SKM-1 (cell line): ENCODE data around the gene CBLC.

Experiments
- DNase-seq: peaks from one replicate; lab custom pipeline; 2025; ENCODE audit not compliant: unreplicated experiment; lab: John Stamatoyannopoulos, UW

CBLC gene

DNA sequence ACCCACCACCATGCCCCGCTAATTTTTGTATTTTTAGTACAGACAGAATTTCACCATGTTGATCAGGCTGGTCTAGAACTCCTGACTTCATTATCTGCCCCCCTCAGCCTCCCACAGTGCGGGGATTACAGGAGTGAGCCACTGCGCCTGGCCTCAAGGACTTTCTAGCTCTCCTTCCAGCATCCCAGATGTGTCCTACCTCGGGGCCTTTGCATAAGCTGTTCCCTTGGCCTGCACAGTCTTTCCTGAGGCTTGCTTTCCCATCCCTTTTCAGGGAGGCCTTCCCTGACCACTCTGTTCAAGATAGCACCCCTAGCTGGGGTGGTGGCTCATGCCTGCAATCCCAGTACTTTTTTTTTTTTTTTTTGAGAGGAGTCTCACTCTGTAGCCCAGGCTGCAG is 16.9 kb downstream of the CBLC start:
- no peak for DNase-seq

GRCh38 chr19:44795398-44795987 is 17.8 kb downstream of the CBLC start:
- no peak for DNase-seq

- DNase-seq: no peak
These were observed 19.0 kb downstream of the CBLC start for GRCh38 chr19:44796701-44797115.

GRCh38 chr19:44799627-44800346 is 22.1 kb downstream of the CBLC start:
- no peak for DNase-seq

DNA sequence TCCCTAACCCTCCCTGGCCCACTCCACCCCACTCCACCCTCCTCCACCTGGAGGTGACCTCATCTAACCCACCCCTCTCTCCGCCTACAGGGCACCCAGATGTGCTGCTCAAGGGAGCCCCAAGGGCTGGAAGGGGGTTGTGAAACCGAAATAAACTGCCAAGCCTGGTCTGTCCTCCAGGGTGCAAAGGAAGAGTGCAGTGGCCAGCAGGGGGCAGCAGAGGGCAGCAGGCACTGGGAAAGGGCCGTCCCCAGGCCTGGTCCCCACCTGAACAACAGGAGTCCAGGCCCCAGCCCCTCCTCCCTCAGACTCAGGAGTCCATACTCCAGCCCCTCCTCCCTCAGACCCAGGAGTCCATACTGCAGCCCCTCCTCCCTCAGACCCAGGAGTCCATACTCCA is 22.8 kb downstream of the CBLC start:
- peak; percentile 20 for DNase-seq

DNA sequence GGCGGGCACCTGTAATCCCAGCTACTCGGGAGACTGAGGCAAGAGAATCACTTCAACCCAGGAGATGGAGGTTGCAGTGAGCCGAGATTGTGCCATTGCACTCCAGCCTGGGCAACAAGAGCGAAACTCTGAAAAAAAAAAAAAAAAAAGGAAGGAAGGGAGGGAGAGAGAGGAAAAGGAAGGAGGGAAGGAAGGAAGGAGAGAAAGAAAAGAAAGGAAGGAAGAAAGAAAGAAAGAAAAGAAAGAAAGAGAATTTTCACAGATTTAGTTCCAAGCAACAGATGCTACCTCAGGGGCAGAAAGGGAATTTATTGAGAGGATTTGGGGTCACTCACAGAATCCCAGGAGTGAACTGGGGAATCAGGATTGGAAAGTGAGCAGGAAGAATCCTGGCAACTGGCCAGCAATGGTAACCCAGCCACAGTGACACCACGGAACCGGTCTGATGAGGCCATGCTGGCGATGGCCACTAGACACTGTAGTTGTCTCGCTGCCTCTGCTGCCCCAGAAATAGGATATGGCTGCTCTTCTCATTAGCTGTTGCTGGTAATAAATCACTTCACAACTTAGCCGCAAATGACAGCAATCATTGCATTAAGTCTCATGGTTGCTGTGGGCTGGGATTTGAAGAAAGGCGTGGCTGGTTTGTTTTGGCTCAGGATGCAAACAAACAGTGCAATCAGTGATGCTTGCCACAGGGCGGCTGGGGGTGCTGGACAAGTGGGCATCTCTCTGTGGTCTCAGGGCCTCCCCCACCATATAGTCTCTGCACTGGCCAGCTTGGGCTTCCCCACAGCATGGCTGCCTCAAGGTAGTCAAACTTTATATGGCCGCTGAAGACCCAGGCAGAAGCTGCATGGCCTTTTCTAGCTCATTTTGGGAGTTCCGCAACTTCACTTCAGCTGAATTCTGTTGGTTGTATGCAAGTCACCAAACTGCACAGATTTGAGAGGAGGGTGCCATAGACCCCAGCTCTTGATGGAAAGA is 26.0 kb downstream of the CBLC start:
- DNase-seq: no peak

GRCh38 chr19:44806291-44806690 is 28.6 kb downstream of the CBLC start:
- no peak for DNase-seq

GRCh38 chr19:44807162-44807561 is 29.5 kb downstream of the CBLC start:
- no peak for DNase-seq

- no peak for DNase-seq
These were observed 30.2 kb downstream of the CBLC start for GRCh38 chr19:44807652-44808462.

GRCh38 chr19:44808463-44809371 is 31.0 kb downstream of the CBLC start, which contains the start of gene BCAM:
TSS of gene BCAM (plus strand) at chr19:44809103. CDS start at chr19:44809125, 22 bp downstream.
- DNase-seq: no peak

DNA sequence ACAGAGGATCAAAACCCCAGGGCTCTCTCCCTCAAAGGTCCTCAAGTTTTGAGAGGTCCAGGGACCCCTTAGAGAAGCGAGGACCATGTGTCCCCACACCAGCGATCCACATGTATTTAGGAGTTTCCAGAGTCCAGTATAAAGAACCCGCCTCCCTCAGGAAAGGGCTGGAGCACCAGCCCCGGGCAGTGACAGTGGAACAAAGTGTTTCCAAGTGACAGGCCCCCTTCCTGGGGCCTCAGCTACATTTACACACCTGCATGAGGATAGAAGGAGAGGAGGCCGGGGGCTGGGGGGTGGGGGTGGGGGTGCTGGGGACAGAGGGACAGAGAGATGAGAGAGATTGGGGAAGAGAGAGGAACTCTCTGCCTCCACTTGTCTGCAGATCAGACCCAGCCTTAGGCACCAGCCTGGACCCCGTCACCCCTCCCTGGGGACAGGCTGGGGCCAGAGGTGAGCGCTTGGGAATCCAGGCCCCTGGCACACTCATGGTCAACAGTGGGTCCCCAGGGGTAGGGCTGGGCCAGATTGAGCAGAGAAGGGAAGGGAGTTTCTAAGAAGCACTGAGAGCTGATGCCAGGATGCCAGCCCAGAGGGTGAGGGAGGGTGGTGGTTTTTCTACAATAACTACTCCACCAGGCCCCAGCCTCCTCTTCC is 32.0 kb downstream of the CBLC start:
- no peak for DNase-seq

GRCh38 chr19:44810234-44811121 is 32.8 kb downstream of the CBLC start:
- DNase-seq: no peak

- no peak for DNase-seq
These were observed 33.4 kb downstream of the CBLC start for GRCh38 chr19:44811122-44811419.

DNA sequence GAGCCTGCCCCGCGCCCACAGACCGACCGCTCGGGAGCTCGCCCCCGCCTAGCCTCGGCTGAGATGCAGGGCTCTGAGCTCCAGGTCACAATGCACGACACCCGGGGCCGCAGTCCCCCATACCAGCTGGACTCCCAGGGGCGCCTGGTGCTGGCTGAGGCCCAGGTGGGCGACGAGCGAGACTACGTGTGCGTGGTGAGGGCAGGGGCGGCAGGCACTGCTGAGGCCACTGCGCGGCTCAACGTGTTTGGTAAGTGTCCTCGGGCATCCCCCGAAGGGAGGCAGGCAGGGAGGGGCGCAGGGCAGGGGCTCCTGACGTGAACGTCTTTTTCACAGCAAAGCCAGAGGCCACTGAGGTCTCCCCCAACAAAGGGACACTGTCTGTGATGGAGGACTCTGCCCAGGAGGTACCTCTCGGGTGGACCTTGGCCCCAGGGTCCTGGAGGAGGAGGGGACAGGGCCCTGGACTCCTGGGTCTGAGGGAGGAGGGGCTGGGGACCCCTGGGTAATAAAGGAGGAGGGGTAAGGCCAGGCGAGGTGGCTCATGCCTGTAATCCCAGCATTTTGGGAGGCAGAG is 34.5 kb downstream of the CBLC start:
- DNase-seq: no peak

- DNase-seq: no peak
These were observed 35.6 kb downstream of the CBLC start for GRCh38 chr19:44813070-44813840.

DNA sequence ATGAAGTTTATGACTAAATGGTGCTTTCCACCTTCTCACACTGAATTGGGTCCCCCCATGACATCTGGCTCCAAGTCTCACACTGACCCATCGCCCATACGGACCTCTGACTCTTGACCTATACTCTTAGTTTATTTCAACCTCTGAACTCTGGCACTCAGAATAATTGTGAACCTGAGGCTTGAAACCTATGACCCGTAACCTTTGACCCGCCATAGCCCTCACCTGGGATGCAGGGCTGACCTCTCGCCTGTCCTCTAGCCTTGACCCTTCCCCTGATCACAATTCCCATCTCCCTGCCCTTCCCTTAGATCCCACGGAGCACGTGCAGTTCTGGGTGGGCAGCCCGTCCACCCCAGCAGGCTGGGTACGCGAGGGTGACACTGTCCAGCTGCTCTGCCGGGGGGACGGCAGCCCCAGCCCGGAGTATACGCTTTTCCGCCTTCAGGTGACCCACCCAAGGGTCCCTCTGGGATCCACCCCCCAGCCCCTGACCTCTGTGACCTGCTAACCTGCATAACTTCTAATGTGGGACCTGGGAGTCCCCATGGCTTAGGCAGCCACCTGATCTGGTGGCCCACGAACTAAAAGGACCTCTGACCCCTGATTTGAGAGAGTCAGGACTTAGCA is 36.3 kb downstream of the CBLC start:
- DNase-seq: no peak

DNA sequence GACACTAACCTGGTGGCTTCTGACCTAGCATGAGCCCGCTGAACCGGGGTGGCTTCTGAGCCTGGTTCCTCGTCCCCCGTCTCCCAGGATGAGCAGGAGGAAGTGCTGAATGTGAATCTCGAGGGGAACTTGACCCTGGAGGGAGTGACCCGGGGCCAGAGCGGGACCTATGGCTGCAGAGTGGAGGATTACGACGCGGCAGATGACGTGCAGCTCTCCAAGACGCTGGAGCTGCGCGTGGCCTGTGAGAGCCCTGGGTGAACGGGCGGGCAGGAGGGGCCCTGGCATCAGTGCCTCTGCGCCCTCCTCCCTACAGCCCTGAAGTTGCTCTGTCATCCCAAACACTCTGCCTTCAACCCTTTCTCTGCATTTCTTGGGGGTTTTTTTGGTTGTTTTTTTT is 36.8 kb downstream of the CBLC start:
- no peak for DNase-seq
